Measurements from ENCODE around the gene SLC47A1. TPM values are rescaled to one million over a fixed set of nuclear protein-coding genes. Genes with fewer than 3 reads are reported as not detected.

Gene SLC47A1
- total and polyA plus RNA-seq, 2 of the 13 experiments (the other 11 are each of a cell fraction or from before 2014, with no cell fraction given), result 42.1 to 67.5 TPM

- 0 out of 2 replicates have a peak, but pooled peaks have one; percentile 30 for TF ChIP-seq ZNF891 (CRISPR knock-in tag; IDR thresholded peaks at IDR 0.05)
- TF ChIP-seq NCOR1 (IDR thresholded peaks at IDR 0.05; ENCODE audit: borderline replicate concordance, low read length), result peak; percentile 95
- TF ChIP-seq MXD4 (CRISPR knock-in tag; IDR thresholded peaks at IDR 0.05), result peak; percentile 65; the same call in 1 of the 2 replicates
- peak; percentile 40 to 53; a peak in 1 of 4 replicates for TF ChIP-seq POLR2A (IDR thresholded peaks at IDR 0.05; ENCODE audit: insufficient read depth in 1 of 2, low read depth in 2 of 2, low read length in 2 of 2)
- TF ChIP-seq CTCF (CRISPR knock-in tag; IDR thresholded peaks at IDR 0.05), result peak; percentile 9; the same call in 1 of the 2 replicates
- TF ChIP-seq ZNF329 (CRISPR knock-in tag; IDR thresholded peaks at IDR 0.05; ENCODE audit: low read depth), result peak; percentile 70; the same call in 1 of the 2 replicates
- TF ChIP-seq ISX (CRISPR knock-in tag; conservative IDR thresholded peaks at IDR 0.05), result no peak
- no peak for TF ChIP-seq CENPBD1 (CRISPR knock-in tag; IDR thresholded peaks at IDR 0.05; ENCODE audit: borderline replicate concordance, low read depth)
- peak; percentile 93; the same call in 1 of the 2 replicates for TF ChIP-seq ZBTB7A (CRISPR knock-in tag; IDR thresholded peaks at IDR 0.05)
- TF ChIP-seq ZNF782 (CRISPR knock-in tag; IDR thresholded peaks at IDR 0.05; ENCODE audit: borderline replicate concordance), result peak; percentile 93; the same call in 1 of the 2 replicates
- peak; percentile 98 for TF ChIP-seq PHF21A (CRISPR knock-in tag; IDR thresholded peaks at IDR 0.05)
- no peak for TF ChIP-seq TIGD3 (CRISPR knock-in tag; IDR thresholded peaks at IDR 0.05; ENCODE audit: borderline replicate concordance)
- TF ChIP-seq RAD21 (CRISPR knock-in tag; IDR thresholded peaks at IDR 0.05), result no peak
- TF ChIP-seq ZBTB21 (CRISPR knock-in tag; IDR thresholded peaks at IDR 0.05), result no peak; the same call in 1 of the 2 replicates
- TF ChIP-seq ZNF432 (CRISPR knock-in tag; IDR thresholded peaks at IDR 0.05; ENCODE audit: borderline replicate concordance), result no peak
- peak; percentile 97 for TF ChIP-seq ZNF414 (CRISPR knock-in tag; IDR thresholded peaks at IDR 0.05)
- peak; percentile 70; the same call in 1 of the 2 replicates for TF ChIP-seq ZNF709 (CRISPR knock-in tag; IDR thresholded peaks at IDR 0.05)
- no peak for TF ChIP-seq ZNF367 (CRISPR knock-in tag; IDR thresholded peaks at IDR 0.05; ENCODE audit: borderline replicate concordance)
- TF ChIP-seq NR2F1 (CRISPR knock-in tag; IDR thresholded peaks at IDR 0.05), result peak; percentile 51; a peak in 2 of 4 replicates
- TF ChIP-seq REST (IDR thresholded peaks at IDR 0.05; ENCODE audit: borderline replicate concordance in 1 of 2, low read depth in 1 of 2, low read length in 2 of 2), result peak in 1 of 2 experiments; percentile 38; a peak in 1 of 4 replicates
Measured at GRCh38 chr17:19538095-19539039, 4.7 kb downstream of the SLC47A1 start (continued).
